Measurements from ENCODE around the gene TMEM185B.
A peak's percentile ranks its signal among the peaks of the same experiment; 100 is the strongest.

The TMEM185B gene

GRCh38 chr2:120251880-120252224 is 28.7 kb upstream of the TMEM185B start:
- peak overlapping the region; percentile 86 for H3K4me3 ChIP-seq (ENCODE audit: low read length)
- DNase-seq (ENCODE audit: low read depth): no peak
- TF ChIP-seq, protein P1, sequence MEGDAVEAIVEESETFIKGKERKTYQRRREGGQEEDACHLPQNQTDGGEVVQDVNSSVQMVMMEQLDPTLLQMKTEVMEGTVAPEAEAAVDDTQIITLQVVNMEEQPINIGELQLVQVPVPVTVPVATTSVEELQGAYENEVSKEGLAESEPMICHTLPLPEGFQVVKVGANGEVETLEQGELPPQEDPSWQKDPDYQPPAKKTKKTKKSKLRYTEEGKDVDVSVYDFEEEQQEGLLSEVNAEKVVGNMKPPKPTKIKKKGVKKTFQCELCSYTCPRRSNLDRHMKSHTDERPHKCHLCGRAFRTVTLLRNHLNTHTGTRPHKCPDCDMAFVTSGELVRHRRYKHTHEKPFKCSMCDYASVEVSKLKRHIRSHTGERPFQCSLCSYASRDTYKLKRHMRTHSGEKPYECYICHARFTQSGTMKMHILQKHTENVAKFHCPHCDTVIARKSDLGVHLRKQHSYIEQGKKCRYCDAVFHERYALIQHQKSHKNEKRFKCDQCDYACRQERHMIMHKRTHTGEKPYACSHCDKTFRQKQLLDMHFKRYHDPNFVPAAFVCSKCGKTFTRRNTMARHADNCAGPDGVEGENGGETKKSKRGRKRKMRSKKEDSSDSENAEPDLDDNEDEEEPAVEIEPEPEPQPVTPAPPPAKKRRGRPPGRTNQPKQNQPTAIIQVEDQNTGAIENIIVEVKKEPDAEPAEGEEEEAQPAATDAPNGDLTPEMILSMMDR (conservative IDR thresholded peaks at IDR 0.05; ENCODE audit: low read length): no peak

- no peak overlapping the region for H3K4me3 ChIP-seq (ENCODE audit: low read length)
- TF ChIP-seq, protein P1 (conservative IDR thresholded peaks at IDR 0.05; ENCODE audit: low read length): no peak
- DNase-seq (ENCODE audit: low read depth): no peak
Observed at GRCh38 chr2:120251078-120251477, 27.9 kb upstream of the TMEM185B start.

GRCh38 chr2:120250640-120251039 is 27.4 kb upstream of the TMEM185B start:
- no peak overlapping the region for H3K4me3 ChIP-seq (ENCODE audit: low read length)
- DNase-seq (ENCODE audit: low read depth): no peak
- TF ChIP-seq, protein P1 (conservative IDR thresholded peaks at IDR 0.05; ENCODE audit: low read length): no peak

GRCh38 chr2:120247851-120248250 is 24.7 kb upstream of the TMEM185B start:
- TF ChIP-seq, protein P1 (conservative IDR thresholded peaks at IDR 0.05; ENCODE audit: low read length): no peak
- no peak for DNase-seq (ENCODE audit: low read depth)
- no peak overlapping the region for H3K4me3 ChIP-seq (ENCODE audit: low read length)

DNA sequence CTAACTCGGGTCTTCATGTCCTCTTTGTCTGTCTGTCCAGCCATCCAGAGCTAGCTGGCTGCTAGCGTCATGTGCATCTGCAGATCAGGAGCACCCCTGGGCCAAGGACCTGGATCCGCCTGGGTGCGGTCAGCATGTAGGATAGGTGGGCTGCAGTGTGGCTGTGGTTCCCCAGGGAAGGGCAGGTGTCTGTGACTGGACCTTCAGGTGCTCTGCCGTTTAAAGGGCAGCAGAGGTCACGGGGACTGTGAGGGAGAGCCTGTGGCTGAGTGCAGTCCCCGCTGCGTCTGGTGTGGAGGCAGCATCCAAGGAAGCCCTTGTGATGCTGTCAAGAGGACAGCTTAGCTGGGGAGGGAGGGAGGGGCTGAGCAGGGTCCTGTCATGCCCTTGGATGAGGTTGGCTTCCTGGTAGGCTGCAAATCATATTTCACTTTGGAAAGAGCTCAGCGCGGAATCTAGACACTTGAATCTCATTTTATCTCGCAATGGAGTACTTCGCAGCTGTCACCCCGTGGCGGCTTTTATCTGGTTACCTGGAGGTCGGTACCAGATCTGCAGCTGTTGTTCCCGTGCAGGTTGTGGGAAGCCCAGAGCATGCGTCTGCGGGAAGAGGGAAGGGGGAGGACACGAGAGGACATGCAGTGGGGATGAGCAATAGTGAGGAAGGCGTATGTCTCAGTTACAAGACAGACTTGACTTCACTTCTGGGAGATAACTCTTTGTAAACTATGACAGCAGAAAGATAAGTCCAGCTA is 23.5 kb upstream of the TMEM185B start:
- DNase-seq (ENCODE audit: low read depth): no peak
- TF ChIP-seq, protein P1 (conservative IDR thresholded peaks at IDR 0.05; ENCODE audit: low read length): no peak
- H3K4me3 ChIP-seq (ENCODE audit: low read length): no peak overlapping the region

GRCh38 chr2:120245520-120246332 is 22.5 kb upstream of the TMEM185B start:
- peak; percentile 41 for DNase-seq (ENCODE audit: low read depth)
- TF ChIP-seq, protein P1 (conservative IDR thresholded peaks at IDR 0.05; ENCODE audit: low read length): no peak
- no peak overlapping the region for H3K4me3 ChIP-seq (ENCODE audit: low read length)
